Uterus (tissue), 2 donors: Measurements from ENCODE around the gene MYH13.
A peak's percentile ranks its signal among the peaks of the same experiment; 100 is the strongest.

Experiments used
- POLR2A ChIP-seq, 2 donors: fragments of 450-650 bp; IDR thresholded peaks; one replicate each; pipeline ENCODE4 v1.6.1; 2016; ENCODE audit warnings: antibody characterized with exemption in 2 of 2, mild to moderate bottlenecking in 1 of 2, moderate library complexity in 1 of 2
- TF ChIP-seq, protein P1 (sequence below), 4 experiments: fragments of 200-600 bp in 2 of 4; fragments of 450-650 bp in 2 of 4; sonication (generic) in 2 of 4; IDR thresholded peaks; one replicate each; pipeline ENCODE4 v1.5.1; 2016 to 2019; ENCODE audit warnings: antibody characterized with exemption in 4 of 4, mild to moderate bottlenecking in 2 of 4, moderate library complexity in 1 of 4

DNA sequence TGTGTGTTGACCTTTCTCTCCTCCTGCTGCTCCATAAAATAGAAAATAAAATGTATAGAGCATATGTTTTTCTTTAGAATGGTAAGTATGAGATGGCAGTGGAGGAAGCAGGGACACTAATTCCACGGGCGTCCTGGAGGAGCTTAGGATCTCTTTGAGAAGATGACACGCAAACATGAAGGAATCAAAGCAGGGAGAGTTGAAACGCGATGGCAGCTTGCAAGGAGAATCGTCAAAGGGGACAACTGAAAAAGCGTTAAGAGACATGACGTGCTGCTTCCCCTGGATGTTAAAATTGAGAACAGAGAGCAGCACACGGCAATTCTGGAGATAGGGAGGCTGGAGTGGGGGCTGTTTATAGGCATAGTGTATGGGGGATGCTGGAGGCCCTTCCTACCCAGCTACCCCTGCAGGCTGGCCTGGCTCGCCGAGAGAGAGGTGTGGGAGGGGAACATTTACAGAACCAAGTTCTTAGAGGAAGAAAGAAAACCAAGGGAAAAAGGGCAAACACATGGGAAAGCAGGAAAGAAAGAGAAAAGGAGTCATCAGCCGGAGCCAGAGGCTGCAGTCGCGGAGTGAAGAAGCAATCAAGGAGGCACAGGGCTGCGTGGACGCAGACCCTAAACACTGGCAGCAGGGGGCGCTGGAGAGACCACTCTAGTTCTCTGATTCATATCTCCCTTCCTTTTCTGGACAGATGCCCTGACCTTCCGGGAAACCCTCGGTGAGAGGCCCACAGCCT lies 55.8 kb downstream of the MYH13 start:
- TF ChIP-seq, protein P1, sequence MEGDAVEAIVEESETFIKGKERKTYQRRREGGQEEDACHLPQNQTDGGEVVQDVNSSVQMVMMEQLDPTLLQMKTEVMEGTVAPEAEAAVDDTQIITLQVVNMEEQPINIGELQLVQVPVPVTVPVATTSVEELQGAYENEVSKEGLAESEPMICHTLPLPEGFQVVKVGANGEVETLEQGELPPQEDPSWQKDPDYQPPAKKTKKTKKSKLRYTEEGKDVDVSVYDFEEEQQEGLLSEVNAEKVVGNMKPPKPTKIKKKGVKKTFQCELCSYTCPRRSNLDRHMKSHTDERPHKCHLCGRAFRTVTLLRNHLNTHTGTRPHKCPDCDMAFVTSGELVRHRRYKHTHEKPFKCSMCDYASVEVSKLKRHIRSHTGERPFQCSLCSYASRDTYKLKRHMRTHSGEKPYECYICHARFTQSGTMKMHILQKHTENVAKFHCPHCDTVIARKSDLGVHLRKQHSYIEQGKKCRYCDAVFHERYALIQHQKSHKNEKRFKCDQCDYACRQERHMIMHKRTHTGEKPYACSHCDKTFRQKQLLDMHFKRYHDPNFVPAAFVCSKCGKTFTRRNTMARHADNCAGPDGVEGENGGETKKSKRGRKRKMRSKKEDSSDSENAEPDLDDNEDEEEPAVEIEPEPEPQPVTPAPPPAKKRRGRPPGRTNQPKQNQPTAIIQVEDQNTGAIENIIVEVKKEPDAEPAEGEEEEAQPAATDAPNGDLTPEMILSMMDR (IDR thresholded peaks at IDR 0.05): peak; percentile 14 to 47 (median 36)
- no peak for TF ChIP-seq POLR2A (IDR thresholded peaks at IDR 0.05)
